ENCODE measurements around the gene ASTE1. TPM values are rescaled to one million over a fixed set of nuclear protein-coding genes. Genes with fewer than 3 reads are reported as not detected.
A peak's percentile ranks its signal among the peaks of the same experiment; 100 is the strongest.
"Not testable (repeated sequence)": the region's sequence is repeated elsewhere in the genome, so short reads cannot be mapped to it uniquely, and the experiment has no call there.

The ASTE1 gene
- polyA plus RNA-seq, 5 donors: 11.6 to 17.1 (median 14.4) TPM

DNA sequence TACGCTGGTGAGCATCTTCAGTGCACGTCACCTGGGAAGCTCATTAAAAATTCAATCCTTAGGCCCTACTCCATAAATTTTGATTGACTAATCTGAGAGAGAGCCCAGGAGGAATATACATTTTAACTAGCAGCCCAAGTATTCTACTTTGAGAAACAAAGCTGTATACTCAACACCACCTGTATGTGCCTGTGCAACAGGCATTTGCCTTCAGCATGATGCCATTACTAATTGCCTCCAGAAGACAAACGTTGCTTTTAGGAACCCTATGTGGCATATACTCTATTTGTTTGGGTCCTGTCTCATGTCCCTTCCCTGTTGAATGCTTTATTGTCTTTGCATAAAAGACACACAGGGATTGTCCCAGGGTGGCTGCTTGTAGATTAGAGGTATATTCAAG lies 7.7 kb downstream of the ASTE1 start:
- no peak for DNase-seq

DNA sequence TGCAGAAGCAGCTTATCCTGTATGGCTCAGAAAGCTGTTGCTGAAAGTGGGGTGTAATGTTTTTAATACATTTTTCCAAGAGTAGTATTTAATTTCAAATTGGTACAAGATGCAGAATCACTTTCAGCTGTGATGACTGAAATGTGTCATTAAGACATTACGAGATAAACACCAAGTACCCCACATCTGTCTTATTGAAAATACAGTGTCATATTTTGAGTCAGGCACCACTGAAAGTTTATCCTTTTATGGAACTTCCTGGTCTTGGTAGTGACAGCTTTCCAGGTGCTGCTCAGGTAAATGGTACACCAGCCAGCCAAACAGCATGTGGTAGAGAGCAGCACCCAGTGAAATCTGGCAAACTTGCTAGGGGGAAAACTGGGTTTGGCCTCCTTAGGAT lies 16.9 kb downstream of the ASTE1 start:
- no peak for DNase-seq

DNA sequence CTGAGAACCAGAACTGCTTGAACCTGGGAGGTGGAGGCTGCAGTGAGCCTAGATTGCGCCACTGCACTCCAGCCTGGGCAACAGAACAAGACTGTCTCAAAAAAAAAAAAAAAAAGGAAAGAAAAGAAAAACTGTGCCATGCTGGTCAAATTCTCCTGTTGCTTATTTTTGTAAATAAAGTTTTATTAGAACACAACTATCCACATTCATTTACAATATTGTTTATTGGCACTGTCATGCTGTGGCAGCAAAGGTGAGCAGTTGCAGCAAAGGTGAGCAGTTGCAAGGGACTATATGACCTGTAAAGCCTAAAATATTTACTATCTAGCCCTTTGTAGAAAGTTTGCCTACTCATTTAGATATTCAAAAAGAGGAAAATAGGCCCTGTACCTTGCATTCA lies 18.3 kb downstream of the ASTE1 start:
- DNase-seq: no peak

DNA sequence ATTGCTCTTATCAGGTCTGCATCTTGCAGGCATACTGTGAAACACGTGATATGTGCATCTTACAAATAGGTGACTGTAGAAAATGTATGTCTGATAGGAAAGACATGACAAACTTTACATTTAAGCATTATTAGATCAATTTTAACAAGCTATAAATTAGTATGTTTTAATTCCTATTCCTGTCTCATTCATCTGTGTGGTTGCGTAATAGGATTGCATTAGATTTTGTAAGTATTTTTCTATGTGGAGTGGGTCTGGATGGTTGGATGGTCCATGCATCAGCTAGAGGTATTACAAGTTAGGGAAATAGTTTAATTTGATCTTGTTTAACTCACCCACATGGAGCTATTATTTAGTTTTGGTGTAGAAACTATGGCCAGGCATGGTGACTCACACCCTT lies 18.8 kb downstream of the ASTE1 start:
- DNase-seq: no peak

DNA sequence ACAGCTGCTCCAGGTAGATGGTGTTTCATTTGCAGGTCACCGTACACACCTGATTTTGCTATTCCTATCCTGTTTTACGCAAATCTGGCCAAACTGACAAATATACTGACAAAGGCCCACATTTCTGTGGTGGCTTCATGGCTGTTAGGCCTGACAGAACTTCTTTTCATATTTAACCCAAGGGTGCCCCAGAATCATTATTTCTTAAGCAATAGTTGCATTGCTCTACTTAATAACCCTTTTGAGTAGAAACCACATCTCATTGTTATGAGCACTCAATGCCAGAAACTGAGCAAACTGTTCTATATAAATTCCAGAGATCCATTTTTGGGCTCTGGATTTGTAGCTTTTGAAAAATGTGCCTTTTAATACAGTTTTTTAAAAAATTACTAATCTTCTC lies 19.4 kb downstream of the ASTE1 start:
- no peak for DNase-seq

DNA sequence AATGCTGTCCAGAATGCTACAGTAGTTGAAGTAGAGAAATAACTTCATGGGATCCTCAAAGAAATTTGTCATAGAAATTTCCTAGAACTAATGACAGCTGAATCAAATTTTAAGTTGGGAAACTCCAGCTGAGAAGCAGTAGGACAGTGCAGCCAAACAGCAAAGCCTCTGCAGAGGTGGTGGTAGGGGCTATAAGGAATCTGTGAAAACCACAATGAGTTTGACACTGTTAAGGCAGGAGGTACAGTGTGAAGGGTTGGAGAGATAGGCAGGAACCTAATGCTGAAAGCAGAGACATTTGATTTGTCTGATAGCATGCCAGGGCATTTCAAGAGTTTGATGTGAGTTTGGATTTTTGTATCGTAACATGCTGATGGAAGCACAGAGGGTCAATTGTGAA lies 22.0 kb downstream of the ASTE1 start:
- DNase-seq: no peak

DNA sequence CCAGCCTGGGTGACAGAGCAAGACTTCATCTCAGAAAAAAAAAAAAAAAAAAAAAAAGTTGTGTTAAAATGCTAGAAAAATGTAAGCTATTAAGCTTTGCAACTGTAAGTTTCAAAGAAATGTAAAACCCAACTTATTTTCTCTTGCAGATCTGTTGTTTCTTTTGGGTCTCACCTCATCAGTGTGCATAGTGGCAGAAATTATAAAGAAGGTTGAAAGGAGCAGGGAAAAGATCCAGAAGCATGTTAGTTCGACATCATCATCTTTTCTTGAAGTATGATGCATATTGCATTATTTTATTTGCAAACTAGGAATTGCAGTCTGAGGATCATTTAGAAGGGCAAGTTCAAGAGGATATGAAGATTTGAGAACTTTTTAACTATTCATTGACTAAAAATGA lies 25.6 kb downstream of the ASTE1 start:
- DNase-seq: peak; percentile 58 to 60

DNA sequence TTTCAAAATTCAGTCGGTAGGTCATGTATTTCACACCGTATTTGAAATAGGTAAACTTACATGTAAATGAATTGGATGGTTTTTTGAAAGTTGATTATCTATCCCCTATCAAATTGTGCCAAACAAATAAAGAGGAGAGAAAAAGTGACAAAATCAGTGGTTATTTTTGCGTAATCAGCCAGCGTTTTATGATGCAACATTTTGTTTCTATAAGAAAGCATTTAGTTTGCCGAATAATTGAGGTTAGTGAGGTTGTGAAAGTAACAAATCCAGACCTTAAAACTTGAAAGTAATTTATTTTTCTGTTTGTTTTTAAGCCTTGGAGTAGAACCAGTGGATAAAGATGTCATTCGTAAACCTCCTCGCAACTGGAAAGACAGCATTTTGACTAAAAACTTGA lies 29.3 kb downstream of the ASTE1 start:
- DNase-seq: no peak

DNA sequence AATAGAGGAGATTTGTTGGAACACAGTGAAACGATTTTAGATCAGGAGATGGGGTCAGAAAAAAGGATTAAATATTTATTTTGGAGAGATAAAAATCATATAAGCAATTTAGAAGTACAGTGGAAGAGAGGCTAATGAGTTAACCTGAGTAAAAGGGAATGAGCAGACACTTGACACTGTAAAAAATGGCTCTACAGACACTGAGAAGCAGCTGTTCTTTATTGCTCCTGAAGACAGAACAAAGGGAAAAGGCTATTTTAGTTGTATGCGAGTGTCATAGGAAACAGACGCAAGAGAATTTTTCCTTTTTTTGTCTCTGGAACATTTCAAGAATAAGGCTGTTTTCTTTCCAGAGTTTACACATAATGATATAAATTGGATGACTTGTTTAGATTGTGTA lies 34.3 kb downstream of the ASTE1 start:
- no peak for DNase-seq

DNA sequence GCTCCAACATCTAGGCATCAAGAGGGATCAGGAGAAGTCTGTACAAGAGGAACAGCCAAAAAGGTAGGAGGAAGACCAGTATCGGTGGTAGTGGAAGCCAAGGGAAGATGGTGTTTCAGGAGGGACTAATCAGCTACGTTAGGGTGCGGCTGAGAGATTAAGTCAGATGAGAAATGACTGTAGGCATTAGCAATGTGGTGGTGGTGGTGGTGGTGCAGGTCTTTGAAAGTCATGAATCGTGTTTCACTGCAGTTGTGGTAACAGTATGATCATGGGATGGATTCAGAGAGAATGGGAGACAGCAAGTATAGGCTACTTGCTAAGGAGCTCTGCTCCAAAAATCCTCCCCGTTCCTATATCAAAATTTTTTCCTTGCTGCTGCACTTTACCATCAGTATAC lies 35.5 kb downstream of the ASTE1 start:
- DNase-seq: no peak

DNA sequence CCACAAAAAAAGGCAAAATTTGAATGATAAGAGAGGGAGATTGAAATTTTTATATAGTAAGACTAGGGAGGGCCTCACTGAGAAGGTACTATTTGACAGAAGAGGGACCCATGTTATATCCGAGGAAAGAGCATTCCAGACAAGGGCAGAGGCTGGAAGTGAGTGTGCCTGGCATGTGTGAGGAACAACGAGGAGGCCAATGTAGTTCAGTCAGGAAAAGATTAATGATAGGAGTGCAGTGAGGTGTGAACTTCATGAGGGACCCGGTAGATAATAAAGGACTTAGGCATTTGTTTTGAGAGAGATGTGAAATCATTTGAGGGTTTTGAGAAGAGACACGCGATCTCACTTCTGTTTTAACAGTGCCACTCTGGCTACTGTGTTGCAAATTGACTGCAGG lies 36.3 kb downstream of the ASTE1 start:
- no peak for DNase-seq

DNA sequence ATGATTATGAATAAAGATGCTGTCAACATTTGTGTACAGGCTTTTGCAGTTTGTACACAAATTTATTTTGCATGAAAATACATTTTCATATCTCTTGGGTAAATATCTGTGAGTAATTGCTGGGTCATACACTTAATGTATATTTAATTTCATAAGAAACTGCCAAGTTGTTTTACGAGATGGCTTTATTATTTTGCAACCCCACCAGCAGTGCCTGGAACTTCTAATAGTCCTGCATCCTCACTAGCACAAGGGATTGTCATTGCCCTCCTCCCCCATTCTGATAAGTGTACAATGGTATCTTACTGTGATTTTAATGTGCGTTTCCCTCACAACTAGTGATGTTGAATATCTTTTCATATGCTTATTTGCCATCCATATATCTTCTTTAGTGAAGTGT lies 45.2 kb downstream of the ASTE1 start:
- DNase-seq: no peak

DNA sequence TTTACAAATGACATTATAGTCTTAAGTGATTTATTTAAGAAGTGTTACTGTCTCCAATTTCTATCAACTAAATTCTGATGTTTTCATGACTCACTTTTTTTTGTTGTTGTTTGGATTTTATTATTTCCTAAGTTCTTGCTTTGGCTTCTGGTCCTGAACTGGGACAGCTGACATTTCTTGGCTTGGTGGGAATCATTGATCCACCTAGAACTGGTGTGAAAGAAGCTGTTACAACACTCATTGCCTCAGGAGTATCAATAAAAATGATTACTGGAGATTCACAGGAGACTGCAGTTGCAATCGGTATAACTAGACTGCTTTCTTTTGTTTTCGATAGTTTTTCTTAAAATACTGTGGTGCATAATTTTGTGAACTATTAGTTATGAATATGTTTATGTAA lies 47.5 kb downstream of the ASTE1 start:
- no peak for DNase-seq

DNA sequence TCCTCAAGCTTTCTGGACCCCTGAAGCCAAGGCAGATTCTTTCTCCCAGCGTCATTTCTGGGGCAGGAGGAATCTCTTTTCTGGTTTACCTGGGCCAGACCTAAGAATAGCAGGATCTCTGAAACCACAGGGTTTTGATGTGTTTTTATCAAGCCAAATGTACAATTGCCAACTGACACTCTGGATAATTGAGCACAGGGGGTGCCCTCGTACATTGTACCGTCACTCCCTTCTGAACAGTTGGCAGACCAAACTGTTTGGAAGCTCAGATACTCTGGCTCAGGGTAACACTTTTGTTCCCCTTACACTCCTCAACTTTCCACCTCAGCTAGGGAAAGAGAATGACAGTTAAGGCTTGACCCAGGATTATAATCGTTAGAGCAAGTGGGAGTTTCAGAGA lies 49.9 kb downstream of the ASTE1 start:
- DNase-seq: no peak

DNA sequence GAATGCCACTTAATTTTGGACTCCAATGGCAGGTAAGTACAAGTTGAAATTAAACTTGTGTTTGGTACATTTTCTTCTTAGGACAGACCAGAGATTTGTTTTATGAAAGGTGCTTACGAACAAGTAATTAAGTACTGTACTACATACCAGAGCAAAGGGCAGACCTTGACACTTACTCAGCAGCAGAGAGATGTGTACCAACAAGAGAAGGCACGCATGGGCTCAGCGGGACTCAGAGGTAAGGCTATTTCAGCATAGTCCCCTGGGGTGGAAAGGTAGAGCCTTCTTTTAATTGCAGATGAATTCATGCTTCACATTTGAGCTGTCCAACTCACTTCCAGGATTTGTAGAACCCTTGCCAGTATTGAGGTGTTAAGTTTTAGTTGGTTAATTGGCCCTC lies 51.4 kb downstream of the ASTE1 start:
- DNase-seq: no peak

DNA sequence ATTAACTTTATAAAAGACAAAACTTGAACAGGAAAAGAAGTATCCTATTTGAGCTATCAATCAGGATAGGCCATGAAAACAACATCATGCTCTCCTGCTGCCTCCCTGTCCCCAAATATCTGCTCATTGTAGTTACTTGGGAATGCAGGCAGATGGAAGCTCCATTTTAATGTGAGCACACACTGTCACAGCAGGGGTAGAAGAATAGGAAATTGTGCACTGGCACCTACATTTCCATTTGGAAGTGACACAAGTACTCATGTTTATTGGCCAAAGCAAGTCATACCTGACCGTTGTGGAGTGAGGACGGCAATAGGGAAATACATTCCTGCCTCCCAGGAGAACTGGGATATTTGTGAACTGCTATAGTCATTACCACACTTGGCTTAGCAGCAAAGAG lies 52.4 kb downstream of the ASTE1 start:
- DNase-seq: no peak

DNA sequence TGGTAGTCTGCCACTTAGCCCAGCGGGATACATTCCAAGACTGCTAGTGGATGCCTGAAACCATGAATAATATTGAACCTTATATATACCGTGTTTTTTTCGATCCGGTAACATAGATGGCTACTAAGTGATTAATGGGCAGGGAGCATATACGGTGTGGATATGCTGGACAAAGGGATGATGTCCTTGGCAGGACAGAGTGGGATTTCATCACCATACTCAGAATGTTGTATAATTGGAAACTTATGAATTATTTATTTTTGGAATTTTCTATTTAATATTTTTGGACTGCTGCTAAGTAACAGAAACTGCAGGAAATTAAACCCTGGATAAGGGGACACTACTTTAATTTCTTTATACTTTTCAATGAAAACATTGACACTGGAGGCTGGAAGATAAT lies 53.2 kb downstream of the ASTE1 start:
- DNase-seq: no peak

DNA sequence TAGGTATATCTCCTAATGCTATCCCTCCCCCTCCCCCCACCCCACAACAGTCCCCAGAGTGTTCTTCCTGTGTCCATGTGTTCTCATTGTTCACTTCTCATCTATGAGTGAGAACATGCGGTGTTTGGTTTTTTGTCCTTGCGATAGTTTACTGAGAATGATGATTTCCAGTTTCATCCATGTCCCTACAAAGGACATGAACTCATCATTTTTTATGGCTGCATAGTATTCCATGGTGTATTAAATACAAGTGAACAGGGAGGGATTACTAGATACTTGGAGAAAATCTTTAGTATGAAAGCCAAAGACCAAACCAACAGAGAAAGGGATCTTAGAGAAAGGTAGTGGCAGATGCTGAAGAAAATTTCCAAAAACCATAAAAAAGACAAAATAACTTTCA lies 54.0 kb downstream of the ASTE1 start:
- DNase-seq: not testable (repeated sequence)

DNA sequence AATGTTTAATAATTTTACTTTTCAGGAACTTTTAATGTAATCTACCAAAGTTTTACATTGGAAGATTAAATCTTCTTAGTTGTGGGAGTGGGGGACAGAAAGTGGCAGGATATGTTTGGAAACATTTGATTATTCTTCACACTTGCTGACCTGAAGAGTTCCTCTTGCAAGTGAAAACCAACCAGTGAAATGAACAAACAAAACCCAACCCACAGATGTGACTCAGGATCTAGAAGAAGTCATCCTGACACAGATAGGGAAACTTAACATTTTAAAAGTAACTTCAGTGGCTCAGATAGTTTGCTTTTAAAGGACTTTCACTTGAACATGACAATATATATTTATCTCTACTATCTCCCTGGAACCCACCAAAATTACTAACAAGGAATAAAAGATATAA lies 55.4 kb downstream of the ASTE1 start:
- no peak for DNase-seq

DNA sequence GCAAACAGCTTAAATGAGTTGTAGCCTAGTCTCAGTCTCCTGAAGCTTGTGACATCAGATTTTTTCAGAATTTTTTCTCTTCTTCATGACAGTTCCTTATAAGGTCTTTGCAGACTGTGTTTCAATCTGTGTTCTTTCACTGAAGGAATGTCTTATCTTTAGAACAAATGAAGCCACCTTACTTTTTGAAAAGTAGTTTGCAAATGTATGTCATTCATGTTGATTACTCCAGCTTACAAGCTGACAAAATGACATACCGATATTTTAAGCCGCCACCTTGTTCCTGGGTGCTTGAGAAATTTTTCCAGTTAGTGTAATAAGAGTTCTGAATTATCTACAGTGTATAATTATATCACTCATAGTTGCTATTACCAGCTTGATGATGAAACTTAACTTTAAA lies 57.0 kb downstream of the ASTE1 start:
- no peak for DNase-seq

DNA sequence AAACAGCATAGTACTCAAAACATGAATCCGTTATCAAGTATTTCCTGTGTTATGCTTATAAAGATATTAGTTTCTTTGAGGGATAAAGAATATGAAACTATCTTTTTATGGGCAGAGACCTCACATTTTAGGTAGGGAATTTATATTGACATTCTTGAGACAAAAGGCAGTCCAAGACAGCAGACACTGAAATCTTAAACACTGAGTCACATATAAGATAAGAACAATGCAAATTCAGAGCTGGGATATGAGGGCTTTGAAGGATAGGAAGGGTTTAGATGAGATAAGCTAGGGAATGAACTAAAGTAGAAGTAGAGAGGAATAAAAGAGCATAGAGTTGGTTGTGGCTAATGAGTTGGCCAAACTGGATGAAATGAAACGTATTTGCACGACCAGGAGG lies 58.4 kb downstream of the ASTE1 start:
- DNase-seq: no peak

DNA sequence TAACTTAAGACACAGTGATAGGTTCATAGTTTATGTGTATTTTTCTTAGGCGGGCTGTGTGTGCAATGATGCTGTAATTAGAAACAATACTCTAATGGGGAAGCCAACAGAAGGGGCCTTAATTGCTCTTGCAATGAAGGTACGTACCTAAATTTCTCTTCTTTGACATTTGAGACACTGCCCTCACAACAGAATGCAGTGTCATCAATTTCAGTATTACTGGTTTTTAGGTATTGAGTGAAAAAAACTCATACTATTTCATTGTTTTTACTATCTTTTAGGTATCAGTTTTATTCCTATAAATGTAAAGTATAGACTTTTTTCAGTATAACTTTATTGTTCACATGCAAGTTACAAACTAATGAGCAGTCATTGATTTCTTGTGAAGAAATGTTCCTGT lies 59.3 kb downstream of the ASTE1 start:
- DNase-seq: no peak

DNA sequence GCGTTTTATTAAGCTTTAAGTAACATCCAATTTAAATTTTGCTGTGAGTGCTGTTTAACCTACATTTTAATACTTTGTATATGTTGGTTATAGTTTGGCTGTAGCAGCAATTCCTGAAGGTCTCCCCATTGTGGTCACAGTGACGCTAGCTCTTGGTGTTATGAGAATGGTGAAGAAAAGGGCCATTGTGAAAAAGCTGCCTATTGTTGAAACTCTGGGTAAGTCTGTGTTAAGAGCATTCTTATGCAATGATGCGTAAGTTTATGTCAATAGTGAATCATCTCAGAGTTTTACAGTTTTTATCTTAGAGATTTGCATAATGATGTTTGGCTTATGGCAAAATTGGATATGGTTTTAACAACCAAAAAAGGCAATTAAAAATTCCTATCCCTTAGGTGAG lies 62.7 kb downstream of the ASTE1 start:
- no peak for DNase-seq
